HG03039 (cell line): Measurements from ENCODE around the gene XG.

Source experiments
- ATAC-seq: cut with Tn5 transposase; IDR thresholded peaks from one replicate; pipeline ENCODE4 v1.9.1; 2021; ENCODE audit warnings: mild to moderate bottlenecking, moderate library complexity; ENCODE audit not compliant: unreplicated experiment

XG gene

DNA sequence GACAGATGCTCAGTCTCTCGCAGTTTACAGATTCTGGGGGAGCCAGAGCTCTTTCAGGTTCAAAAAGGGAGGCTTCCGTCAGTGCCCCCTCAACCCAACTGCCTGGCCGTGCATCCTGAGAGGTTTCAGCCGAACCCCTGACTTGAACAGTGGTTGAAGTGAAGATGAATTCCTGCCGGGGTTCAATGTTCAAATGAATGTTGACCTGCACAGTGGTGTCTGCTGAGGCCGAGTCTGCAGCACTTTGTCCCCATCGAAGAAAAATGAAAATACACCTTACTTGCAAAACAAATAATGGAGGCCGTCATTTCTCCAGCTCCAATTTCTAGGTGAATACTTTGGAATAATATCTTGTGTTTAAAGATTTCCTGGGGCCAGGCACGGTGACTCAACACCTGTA, 110.6 kb downstream of the XG start:
- no peak for ATAC-seq

GRCh38 chrX:2863646-2864045, 111.8 kb downstream of the XG start:
- ATAC-seq = no peak
